ENCODE measurements around the gene ZFAND3. TPM values are rescaled to one million over a fixed set of nuclear protein-coding genes. Genes with fewer than 3 reads are reported as not detected.

The ZFAND3 gene
- polyA plus RNA-seq, 1 of the 3 experiments (the other 2 are of a cell fraction), result 16.7 TPM

- Histone ChIP-seq H3K9me2 (no peaks in the 10 kb centered on the region), H4K20me1 (ENCODE audit: insufficient read depth) (no peaks in the 10 kb centered on the region), H3F3A (replicated peaks; ENCODE audit: insufficient read depth) (no peaks in the 10 kb centered on the region), H3K27me3 (ENCODE audit: insufficient read depth) (no peaks in the 10 kb centered on the region), H3K9ac (no peak overlapping the region), H2AFZ (ENCODE audit: low read depth) (no peak overlapping the region), H3K9me3 (no peaks in the 10 kb centered on the region), H3K36me3 (replicated peaks in 1 of 2; ENCODE audit: control insufficient read depth in 1 of 2, insufficient read depth in 2 of 2, low read length in 1 of 2) (peaks cover 0 to 5% of the 10 kb centered on the region in 2 experiments), H3K4me3 (ENCODE audit: low read depth in 2 of 2, low read length in 1 of 2) (no peak overlapping the region), H3K4me1 (ENCODE audit: control insufficient read depth in 1 of 2, insufficient read depth in 2 of 2, low read depth in 1 of 2, low read length in 1 of 2) (peaks cover 0 to 6% of the 10 kb centered on the region in 2 experiments; a peak in 1 of 4 replicates), H3K4me2 (no peak overlapping the region), H3K27ac (ENCODE audit: low read depth in 2 of 2, low read length in 1 of 2) (no peak overlapping the region), H3K79me2 (ENCODE audit: insufficient read depth) (no peaks in the 10 kb centered on the region)
- ChIA-PET CTCF (interaction anchor here (1.6 kb wide), 1 partner anchor 316 kb away, joined by 4 read pairs; no protein-coding TSS in a partner anchor), POLR2A (no interaction called here)
- no peak for TF ChIP-seq FOXJ3 (CRISPR knock-in tag; IDR thresholded peaks at IDR 0.05)
- no peak for TF ChIP-seq TAF1 (IDR thresholded peaks at IDR 0.05; ENCODE audit: borderline replicate concordance, low read depth, low read length)
- no peak for TF ChIP-seq PBX3 (IDR thresholded peaks at IDR 0.05)
- TF ChIP-seq MAX (IDR thresholded peaks at IDR 0.05; ENCODE audit: low read depth), result no peak
- no peak for TF ChIP-seq JUND (IDR thresholded peaks at IDR 0.05)
- no peak for TF ChIP-seq TEAD4 (IDR thresholded peaks at IDR 0.05; ENCODE audit: borderline replicate concordance, insufficient read depth)
- no peak for TF ChIP-seq RXRA (IDR thresholded peaks at IDR 0.05; ENCODE audit: borderline replicate concordance, low read depth)
- no peak for TF ChIP-seq CTCF (IDR thresholded peaks at IDR 0.05)
- no peak for TF ChIP-seq USF1 (IDR thresholded peaks at IDR 0.05; ENCODE audit: borderline replicate concordance, low read depth)
- TF ChIP-seq SMC3 (IDR thresholded peaks at IDR 0.05; ENCODE audit: low read depth, low read length), result no peak
- no peak for TF ChIP-seq MEF2A (IDR thresholded peaks at IDR 0.05; ENCODE audit: borderline replicate concordance, low read depth)
- WGBS (ENCODE audit: low lambda C conversion rate), result 93% methylated on average over 14 of the region's 14 CpGs
- no peak for DNase-seq
Observed at GRCh38 chr6:38177882-38178583, 358.5 kb downstream of the ZFAND3 start.

GRCh38 chr6:38178584-38178886, 359.0 kb downstream of the ZFAND3 start:
- POLR2A ChIA-PET, result no interaction called here
- no peak for DNase-seq

More at GRCh38 chr6:38178584-38178886, 359.0 kb downstream of the ZFAND3 start:
- H3K4me3 ChIP-seq (ENCODE audit: low read depth in 2 of 2, low read length in 1 of 2), result no peak overlapping the region
- no peaks in the 10 kb centered on the region for H3K9me3 ChIP-seq
- H3K4me1 ChIP-seq (ENCODE audit: control insufficient read depth in 1 of 2, insufficient read depth in 2 of 2, low read depth in 1 of 2, low read length in 1 of 2), result peaks cover 0 to 6% of the 10 kb centered on the region in 2 experiments; a peak in 1 of 4 replicates
- CTCF ChIA-PET, result no interaction called here
- no peak overlapping the region for H2AFZ ChIP-seq (ENCODE audit: low read depth)
- no peaks in the 10 kb centered on the region for H3K27me3 ChIP-seq (ENCODE audit: insufficient read depth)
- no peak overlapping the region for H3K4me2 ChIP-seq
- H3K27ac ChIP-seq (ENCODE audit: low read depth in 2 of 2, low read length in 1 of 2), result no peak overlapping the region
- no peaks in the 10 kb centered on the region for H3K9me2 ChIP-seq
- peaks cover 0 to 5% of the 10 kb centered on the region in 2 experiments for H3K36me3 ChIP-seq (replicated peaks in 1 of 2; ENCODE audit: control insufficient read depth in 1 of 2, insufficient read depth in 2 of 2, low read length in 1 of 2)
- no peaks in the 10 kb centered on the region for H3K79me2 ChIP-seq (ENCODE audit: insufficient read depth)
- H3F3A ChIP-seq (replicated peaks; ENCODE audit: insufficient read depth), result no peaks in the 10 kb centered on the region
- no peak overlapping the region for H3K9ac ChIP-seq
- no peaks in the 10 kb centered on the region for H4K20me1 ChIP-seq (ENCODE audit: insufficient read depth)
- TF ChIP-seq RXRA (IDR thresholded peaks at IDR 0.05; ENCODE audit: borderline replicate concordance, low read depth), result no peak
- no peak for TF ChIP-seq TCF12 (IDR thresholded peaks at IDR 0.05)
- TF ChIP-seq EZH2phosphoT487 (IDR thresholded peaks at IDR 0.05; ENCODE audit: borderline replicate concordance, low read depth), result no peak
- no peak for TF ChIP-seq MXI1 (IDR thresholded peaks at IDR 0.05; ENCODE audit: low read depth, low read length)
- TF ChIP-seq RAD21 (IDR thresholded peaks at IDR 0.05; ENCODE audit: low read length), result no peak
- no peak for TF ChIP-seq RFX5 (IDR thresholded peaks at IDR 0.05; ENCODE audit: low read length)
- TF ChIP-seq CTCF (IDR thresholded peaks at IDR 0.05), result no peak
- WGBS (ENCODE audit: low lambda C conversion rate), result 90% methylated on average over 1 of the region's 2 CpGs

Data from SK-N-SH (cell line).